ENCODE data around the gene ITGA1.

GRCh38 chr5:52831786-52832511 is 44.2 kb downstream of the ITGA1 start:
- TF ChIP-seq CTCF (IDR thresholded peaks at IDR 0.05 in 4 of 5, conservative IDR thresholded peaks at IDR 0.05 in 1 of 5) (no peak), POLR2A (IDR thresholded peaks at IDR 0.05) (no peak)
